Natural killer cell (primary cell): ENCODE data around the gene PPARG. TPM values are rescaled to one million over a fixed set of nuclear protein-coding genes. Genes with fewer than 3 reads are reported as not detected.

ENCODE experiments used
- ATAC-seq, 3 donors: fragments of 150-1000 bp in 2 of 3; fragments of 200-7000 bp in 1 of 3; cut with Tn5 transposase; 1 replicate in 1 of 3; 2 replicates in 2 of 3; pipeline ENCODE4 v1.10.0; 2021; ENCODE audit warnings: mild to moderate bottlenecking in 2 of 3, moderate library complexity in 2 of 3
- DNase-seq, 2 donors: peaks; one replicate each; pipeline versions ENCODE4 v3.0.0 to v3.0.0-alpha.2; 2013 to 2021; ENCODE audit warnings: mixed read lengths in 1 of 2
- H3K27ac ChIP-seq: one replicate; pipeline ENCODE4 v1.5.1; 2013; ENCODE audit warnings: mild to moderate bottlenecking, low read length
- H3K27me3 ChIP-seq: one replicate; pipeline ENCODE4 v1.6.1; 2013; ENCODE audit warnings: low read length; ENCODE audit not compliant: control insufficient read depth, insufficient read depth
- H3K36me3 ChIP-seq: one replicate; pipeline ENCODE4 v1.6.1; 2013; ENCODE audit warnings: low read length; ENCODE audit not compliant: control insufficient read depth, insufficient read depth
- H3K4me1 ChIP-seq: one replicate; pipeline ENCODE4 v1.6.1; 2013; ENCODE audit warnings: low read length; ENCODE audit not compliant: control insufficient read depth, insufficient read depth
- H3K4me3 ChIP-seq: one replicate; pipeline ENCODE4 v1.5.1; 2013; ENCODE audit warnings: low read length
- H3K9me3 ChIP-seq: one replicate; pipeline ENCODE4 v1.6.1; 2013; ENCODE audit warnings: low read length; ENCODE audit not compliant: control insufficient read depth, insufficient read depth
- H3K27ac Mint-ChIP-seq, 2 donors: one replicate each; pipeline ENCODE4 v1.8.0; 2022; ENCODE audit warnings: mild to moderate bottlenecking in 2 of 2, mixed read lengths in 2 of 2, moderate library complexity in 1 of 2
- H3K27me3 Mint-ChIP-seq, 2 donors: one replicate each; pipeline ENCODE4 v1.8.0; 2022; ENCODE audit warnings: low read depth in 2 of 2, mixed read lengths in 2 of 2
- H3K36me3 Mint-ChIP-seq: one replicate; pipeline ENCODE4 v1.8.0; 2022; ENCODE audit warnings: mixed read lengths
- H3K4me1 Mint-ChIP-seq, 2 donors: one replicate each; pipeline ENCODE4 v1.8.0; 2022; ENCODE audit warnings: mixed read lengths in 2 of 2
- H3K4me3 Mint-ChIP-seq: one replicate; pipeline ENCODE4 v1.8.0; 2022; ENCODE audit warnings: mild to moderate bottlenecking, moderate library complexity, mixed read lengths
- H3K9me3 Mint-ChIP-seq, 2 donors: one replicate each; pipeline ENCODE4 v1.8.0; 2022; ENCODE audit warnings: mixed read lengths in 2 of 2
- CTCF ChIP-seq: fragments of 200-600 bp; IDR thresholded peaks from one replicate; pipeline ENCODE4 v1.8.0; 2022; ENCODE audit warnings: antibody characterized with exemption
- WGBS: methylation state at CpG from one replicate; pipeline ENCODE4 v1.1.7; 2013; ENCODE audit warnings: missing lambda C conversion rate; ENCODE audit not compliant: insufficient coverage; 5-methylcytosine and 5-hydroxymethylcytosine counted together
- intact Hi-C: fragments of 100-400 bp; cut with micrococcal nuclease; formaldehyde crosslinking; loops from one replicate; pipeline ENCODE4 v1.14.2; 2022
- total RNA-seq, 4 donors: library from RNA; stranded (reverse); fragments of 120-200 nt in 1 of 4; gene quantifications; one replicate each; pipeline versions ENCODE4 v1.2.3 to v1.2.4, GENCODE V29; 2013 to 2022

Gene PPARG
- total RNA-seq, 3 donors from 2014 or later (not counting 1 experiment from before 2014, with no cell fraction given), result 0.21 TPM; not detected in 2

DNA sequence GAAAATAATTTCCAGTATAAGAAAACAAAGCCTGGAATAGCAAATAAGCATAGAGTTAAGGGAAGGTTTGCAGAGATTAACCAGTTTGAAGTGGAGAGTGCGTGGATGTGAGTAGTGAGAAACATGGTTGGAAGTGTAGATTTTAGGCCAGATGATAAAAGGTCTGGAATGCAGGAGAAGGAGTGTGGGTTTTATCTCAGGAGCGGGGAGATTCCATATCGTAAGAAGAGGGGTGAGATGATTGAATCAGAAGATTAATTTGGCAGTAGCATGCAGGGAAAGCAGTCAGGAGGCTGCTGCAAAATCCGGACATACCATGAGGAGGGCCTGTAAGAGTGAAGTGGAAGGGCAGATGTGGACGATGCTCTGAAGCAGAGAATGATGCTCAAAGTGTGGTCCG is 13.7 kb downstream of the PPARG start:
- no peak overlapping the region for H3K4me3 ChIP-seq
- Mint-ChIP-seq H3K36me3 (no peaks in the 10 kb centered on the region), H3K27ac (no peak overlapping the region), H3K4me1 (no peaks in the 10 kb centered on the region), H3K9me3 (no peaks in the 10 kb centered on the region), H3K4me3 (no peak overlapping the region), H3K27me3 (peaks cover 15 to 30% of the 10 kb centered on the region in 2 donors)
- ATAC-seq (no peak), DNase-seq (no peak)
- no peaks in the 10 kb centered on the region for H3K27me3 ChIP-seq
- H3K27ac ChIP-seq, result no peak overlapping the region
- intact Hi-C loops, result no loop called here
- no peaks in the 10 kb centered on the region for H3K36me3 ChIP-seq
- no peaks in the 10 kb centered on the region for H3K4me1 ChIP-seq
- no peaks in the 10 kb centered on the region for H3K9me3 ChIP-seq
- no peak for TF ChIP-seq CTCF
- WGBS, result 89% methylated on average over 6 of the region's 6 CpGs

- Mint-ChIP-seq H3K36me3 (no peaks in the 10 kb centered on the region), H3K4me1 (no peaks in the 10 kb centered on the region), H3K9me3 (no peaks in the 10 kb centered on the region), H3K27me3 (peaks cover 18 to 35% of the 10 kb centered on the region in 2 donors), H3K4me3 (no peak overlapping the region), H3K27ac (no peak overlapping the region)
- H3K4me1 ChIP-seq, result no peaks in the 10 kb centered on the region
- H3K27me3 ChIP-seq, result no peaks in the 10 kb centered on the region
- DNase-seq, result peak in 1 of 2 donors; percentile 5
- no peak overlapping the region for H3K4me3 ChIP-seq
- ATAC-seq, result no peak
- H3K9me3 ChIP-seq, result no peaks in the 10 kb centered on the region
- 94% methylated on average over 2 of the region's 2 CpGs for WGBS
- intact Hi-C loops, result no loop called here
- H3K27ac ChIP-seq, result no peak overlapping the region
- no peak for TF ChIP-seq CTCF
- no peaks in the 10 kb centered on the region for H3K36me3 ChIP-seq
Measured at GRCh38 chr3:12303534-12303933, 14.7 kb downstream of the PPARG start.

DNA sequence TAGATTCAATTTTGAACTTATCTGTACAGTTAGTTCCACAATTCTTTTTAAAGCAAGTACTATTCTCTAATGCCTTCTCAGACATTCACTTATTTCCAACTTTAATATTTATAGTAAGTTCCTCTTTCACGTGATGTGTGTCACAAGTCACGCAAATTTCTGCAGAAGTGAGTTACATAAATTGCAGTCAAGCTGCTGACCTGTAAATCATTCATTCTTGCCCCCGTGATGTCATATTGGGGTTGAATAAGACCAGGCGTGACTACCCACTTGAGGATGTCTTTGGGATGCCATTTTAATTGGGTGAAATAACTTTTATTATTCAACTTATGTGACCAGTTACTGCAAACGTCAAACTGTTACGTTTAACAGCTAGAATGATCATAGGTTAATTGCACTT is 15.1 kb downstream of the PPARG start:
- DNase-seq, result no peak
- Mint-ChIP-seq H3K4me3 (no peak overlapping the region), H3K27me3 (peaks cover 18 to 35% of the 10 kb centered on the region in 2 donors), H3K27ac (no peak overlapping the region), H3K9me3 (no peaks in the 10 kb centered on the region), H3K36me3 (no peaks in the 10 kb centered on the region), H3K4me1 (no peaks in the 10 kb centered on the region)
- H3K27me3 ChIP-seq, result no peaks in the 10 kb centered on the region
- H3K4me3 ChIP-seq, result no peak overlapping the region
- intact Hi-C loops, result no loop called here
- H3K27ac ChIP-seq, result no peak overlapping the region
- H3K9me3 ChIP-seq, result no peaks in the 10 kb centered on the region
- no peaks in the 10 kb centered on the region for H3K36me3 ChIP-seq
- H3K4me1 ChIP-seq, result no peaks in the 10 kb centered on the region
- TF ChIP-seq CTCF, result no peak
- no peak for ATAC-seq
- WGBS, result 63% methylated on average over 5 of the region's 6 CpGs

DNA sequence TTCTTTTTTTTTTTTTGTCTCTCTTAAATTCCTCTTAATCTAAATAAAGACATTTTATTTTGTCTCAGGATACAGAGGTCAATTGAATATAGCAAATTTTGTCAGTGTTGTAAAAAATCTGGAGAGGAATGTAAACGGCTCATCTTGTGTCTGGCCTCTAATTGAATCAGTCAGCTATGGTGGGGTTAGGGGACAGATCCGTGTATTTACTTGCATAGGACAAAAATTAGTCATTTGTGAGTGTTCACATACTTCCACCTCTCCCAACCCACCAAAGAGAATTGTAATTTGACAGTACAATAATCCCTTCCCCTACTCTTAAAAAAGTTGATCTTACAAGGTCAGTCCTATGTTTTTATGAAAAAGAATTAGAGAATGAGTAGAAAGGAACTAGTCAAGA is 18.3 kb downstream of the PPARG start:
- H3K4me3 Mint-ChIP-seq, result no peak overlapping the region
- 100% methylated on average over 1 of the region's 2 CpGs for WGBS
- no peaks in the 10 kb centered on the region for H3K36me3 Mint-ChIP-seq
- no peak for ATAC-seq
- H3K27ac Mint-ChIP-seq, result no peak overlapping the region
- Histone ChIP-seq H3K27me3 (no peaks in the 10 kb centered on the region), H3K4me3 (no peak overlapping the region), H3K36me3 (no peaks in the 10 kb centered on the region), H3K4me1 (no peaks in the 10 kb centered on the region), H3K27ac (no peak overlapping the region), H3K9me3 (no peaks in the 10 kb centered on the region)
- peaks cover 22 to 25% of the 10 kb centered on the region in 2 donors for H3K27me3 Mint-ChIP-seq
- intact Hi-C loops, result no loop called here
- no peak for TF ChIP-seq CTCF
- no peak for DNase-seq
- H3K9me3 Mint-ChIP-seq, result no peaks in the 10 kb centered on the region
- no peaks in the 10 kb centered on the region for H3K4me1 Mint-ChIP-seq
